AG10803 (cell line): ENCODE data around the gene NSMF.

Experiments used
- DNase-seq: peaks from one replicate; pipeline ENCODE4 v3.0.0; 2010; ENCODE audit warnings: low read depth
- H3K4me3 ChIP-seq: 2 replicates; pipeline ENCODE4 v1.5.1; 2011; ENCODE audit warnings: mild to moderate bottlenecking, low read length, control low read depth
- CTCF ChIP-seq: conservative IDR thresholded peaks from 2 replicates; pipeline ENCODE4 v1.5.1; 2011; ENCODE audit warnings: mild to moderate bottlenecking, low read length, control low read depth, inconsistent platforms

NSMF gene

GRCh38 chr9:137478962-137479861, 20.1 kb upstream of the NSMF start:
- H3K4me3 ChIP-seq, result no peak overlapping the region
- TF ChIP-seq CTCF, result no peak
- peak; percentile 34 for DNase-seq

GRCh38 chr9:137478613-137478961, 19.5 kb upstream of the NSMF start:
- TF ChIP-seq CTCF, result no peak
- no peak overlapping the region for H3K4me3 ChIP-seq
- DNase-seq, result no peak

GRCh38 chr9:137477778-137478612, 18.9 kb upstream of the NSMF start:
- no peak overlapping the region for H3K4me3 ChIP-seq
- no peak for DNase-seq
- no peak for TF ChIP-seq CTCF

- TF ChIP-seq CTCF, result no peak
- DNase-seq, result no peak
- no peak overlapping the region for H3K4me3 ChIP-seq
Measured at GRCh38 chr9:137476856-137477255, 17.7 kb upstream of the NSMF start.

GRCh38 chr9:137475666-137476065, 16.5 kb upstream of the NSMF start:
- DNase-seq, result no peak
- TF ChIP-seq CTCF, result no peak
- no peak overlapping the region for H3K4me3 ChIP-seq

- no peak for TF ChIP-seq CTCF
- no peak for DNase-seq
- H3K4me3 ChIP-seq, result no peak overlapping the region
Measured at GRCh38 chr9:137474271-137474670, 15.1 kb upstream of the NSMF start.
